Stimulated activated CD8-positive, alpha-beta memory T cell treated with anti-CD3 and anti-CD28 coated beads, Interleukin-2, amount 100 ng/mL, for 1 hour (primary cell): ENCODE data around the gene SPTBN1.

Experiments
- DNase-seq, 2 donors: peaks; one replicate each; pipeline ENCODE4 v3.0.0-alpha.2; 2020; ENCODE audit warnings: low read depth in 2 of 2

Gene SPTBN1

DNA sequence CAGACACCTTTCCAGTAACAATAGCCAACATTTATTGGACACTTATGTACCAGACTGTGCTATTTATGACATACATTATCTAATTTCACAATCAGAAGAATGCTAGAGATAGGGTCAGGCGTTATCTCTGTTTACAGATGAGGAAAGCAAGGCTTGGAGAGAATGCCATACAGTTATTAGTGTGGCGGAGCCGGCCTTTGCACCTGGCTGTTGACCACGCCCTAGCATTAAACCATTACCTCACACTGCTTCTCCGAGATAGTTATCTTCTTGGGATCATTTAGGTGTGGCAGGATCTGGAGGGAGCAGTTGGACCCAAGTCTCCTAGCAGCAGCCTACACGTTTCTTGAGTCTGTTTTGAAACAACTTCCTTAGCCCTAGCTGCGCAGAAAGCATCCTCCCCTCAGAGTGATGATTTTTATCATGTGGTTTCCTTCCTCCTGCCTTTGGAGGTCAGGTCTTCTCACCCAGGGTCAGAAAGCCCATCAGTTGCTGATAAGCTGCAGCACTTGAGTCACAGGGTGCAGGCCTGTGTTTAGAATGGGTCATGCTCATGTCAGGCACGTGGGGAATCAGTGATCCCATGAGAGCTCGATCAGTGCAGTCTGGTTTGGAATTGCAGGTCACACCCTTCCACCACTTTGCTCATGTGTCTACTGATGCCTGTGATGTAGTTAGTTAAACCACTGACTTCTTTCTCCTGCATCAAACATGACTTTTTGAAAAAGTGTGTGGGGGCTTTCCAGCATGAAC is 118.2 kb downstream of the SPTBN1 start:
- peak; percentile 40 to 45 for DNase-seq

DNA sequence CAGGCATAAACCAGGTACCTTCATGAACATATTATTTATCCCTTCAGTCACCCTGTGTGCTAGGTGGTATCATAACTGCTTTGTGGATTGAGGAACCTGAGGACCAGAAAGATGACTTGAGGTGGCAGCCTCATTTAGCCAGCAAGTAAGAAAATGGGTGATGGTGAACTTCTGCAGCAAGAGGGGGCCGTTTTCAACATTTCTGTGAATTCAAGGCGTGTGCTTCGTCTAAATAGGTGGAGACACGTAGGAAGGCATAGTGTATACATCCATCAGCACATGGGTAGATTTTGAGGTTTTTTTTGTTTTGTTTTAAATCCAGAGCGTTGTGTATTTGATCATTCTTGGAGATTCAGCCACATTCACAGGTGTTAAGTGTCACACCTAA is 118.7 kb downstream of the SPTBN1 start:
- no peak for DNase-seq

DNA sequence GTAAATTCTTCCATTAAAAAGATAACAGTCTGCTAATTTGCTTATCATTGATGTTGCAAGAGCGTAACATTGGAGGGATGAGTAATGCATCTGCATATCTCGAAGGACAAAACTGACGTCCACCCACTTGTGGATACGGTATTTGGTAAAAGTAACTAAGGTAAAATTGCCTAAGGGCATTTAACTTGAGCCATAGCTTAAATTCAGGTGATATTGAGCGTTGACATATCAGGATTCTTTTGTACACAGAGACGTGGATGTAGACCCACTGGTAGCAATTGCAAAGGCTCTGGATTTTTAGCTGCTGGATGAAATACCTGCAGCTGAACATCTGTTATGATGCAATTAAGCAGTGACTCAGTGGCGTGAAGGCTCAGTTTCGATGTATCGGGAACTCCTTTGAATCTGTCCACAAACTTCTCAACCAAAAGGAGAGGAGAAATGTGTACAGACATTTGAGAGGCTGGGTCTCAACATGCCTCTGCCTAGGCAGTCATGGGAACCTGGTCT is 119.3 kb downstream of the SPTBN1 start:
- no peak for DNase-seq

DNA sequence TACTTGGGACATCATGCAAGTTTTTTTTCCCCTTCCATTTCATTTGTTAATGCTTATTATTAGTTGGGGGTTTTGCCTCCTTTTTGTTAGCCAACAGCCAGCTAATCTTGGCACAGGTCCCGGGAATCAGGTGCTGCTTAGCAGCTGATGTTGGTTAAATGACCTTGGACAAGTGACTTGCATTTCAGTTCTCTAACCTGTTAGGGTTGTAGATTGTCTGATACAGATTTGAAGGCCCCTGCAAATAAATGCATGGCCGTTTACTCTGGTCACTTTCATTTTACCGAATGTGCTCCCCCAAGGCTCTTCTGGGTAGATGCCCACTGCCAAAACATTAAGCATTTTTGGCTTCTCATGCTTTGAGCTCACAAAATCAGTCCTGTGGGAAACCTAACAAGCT is 120.9 kb downstream of the SPTBN1 start:
- DNase-seq: no peak

DNA sequence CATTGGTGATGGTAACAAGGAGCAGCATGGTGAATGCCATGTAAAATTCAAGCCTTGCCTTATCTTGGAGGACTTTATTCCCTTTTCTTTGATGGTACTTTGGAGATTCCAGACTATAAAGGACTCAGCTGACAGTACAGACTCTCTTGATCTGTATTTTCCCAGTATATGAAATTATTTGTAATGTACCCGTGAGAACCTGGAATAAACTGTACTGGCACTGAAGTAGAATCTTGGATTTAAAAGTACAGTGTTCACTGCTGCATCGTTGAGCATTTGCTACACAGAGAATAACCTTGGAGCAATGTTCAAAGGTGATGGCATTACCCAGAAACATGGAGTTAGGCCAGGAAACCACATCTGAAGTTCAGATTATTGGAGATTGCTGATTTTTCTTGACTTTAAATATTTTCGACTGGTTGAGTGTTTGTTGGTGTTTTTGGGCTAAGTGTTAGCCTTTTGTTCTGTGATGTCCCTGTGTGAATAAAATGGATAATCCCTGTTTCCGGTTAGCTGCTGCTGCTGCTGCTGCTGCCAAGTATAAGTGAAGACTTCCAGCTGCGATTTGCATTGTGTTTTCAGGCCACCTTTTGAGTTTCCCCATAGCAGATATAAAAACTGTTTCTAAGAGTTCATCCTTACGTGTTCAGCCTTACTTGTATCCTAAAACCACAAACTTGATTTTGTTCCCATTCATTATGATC is 122.0 kb downstream of the SPTBN1 start:
- DNase-seq: no peak

DNA sequence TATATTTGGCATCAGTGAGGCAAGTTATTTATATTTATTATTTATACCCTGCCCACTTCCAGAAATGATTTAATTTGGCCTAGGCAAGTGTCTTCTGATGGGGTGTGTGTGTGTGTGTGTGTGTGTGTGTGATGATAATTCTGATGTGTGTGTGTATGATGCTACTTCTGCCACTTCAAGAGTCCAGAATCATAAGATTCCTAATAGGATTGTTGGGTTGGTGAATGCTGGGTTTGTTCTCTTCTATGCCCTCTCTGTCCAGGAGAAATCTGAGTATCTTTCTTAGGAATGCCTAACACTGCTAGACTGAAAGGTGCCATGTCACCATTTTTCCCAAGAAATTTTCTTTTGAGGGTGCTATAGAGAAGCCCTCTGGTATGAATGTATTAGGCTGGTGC is 122.5 kb downstream of the SPTBN1 start:
- DNase-seq: no peak

DNA sequence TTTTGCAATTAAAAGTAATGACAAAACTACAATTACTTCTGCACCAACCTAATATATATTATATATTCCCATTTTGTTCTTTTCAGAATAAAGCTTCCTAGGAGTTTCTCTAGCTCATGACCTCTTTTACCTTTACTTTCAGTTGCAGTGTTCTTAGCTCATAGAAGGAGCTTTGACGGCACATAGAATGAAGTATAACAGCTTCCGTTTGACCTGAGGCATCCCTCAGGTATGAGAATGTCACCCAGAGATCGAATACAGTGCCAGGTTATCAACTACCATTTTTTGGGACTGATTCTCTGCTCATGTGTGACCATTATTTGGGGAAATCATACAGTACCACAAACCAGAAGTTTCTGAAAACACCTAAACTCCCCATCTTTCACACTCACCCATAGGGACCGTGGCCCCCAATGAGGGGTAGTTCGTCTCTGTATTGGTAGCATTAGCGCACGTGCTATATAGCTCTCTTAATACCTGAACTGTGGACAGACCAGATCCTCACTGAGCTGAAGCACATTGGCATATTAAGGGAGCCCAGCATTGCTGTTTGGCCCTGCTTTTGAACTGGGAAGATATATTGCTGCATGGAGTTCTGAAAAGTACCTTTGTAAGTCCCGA is 123.0 kb downstream of the SPTBN1 start:
- no peak for DNase-seq

DNA sequence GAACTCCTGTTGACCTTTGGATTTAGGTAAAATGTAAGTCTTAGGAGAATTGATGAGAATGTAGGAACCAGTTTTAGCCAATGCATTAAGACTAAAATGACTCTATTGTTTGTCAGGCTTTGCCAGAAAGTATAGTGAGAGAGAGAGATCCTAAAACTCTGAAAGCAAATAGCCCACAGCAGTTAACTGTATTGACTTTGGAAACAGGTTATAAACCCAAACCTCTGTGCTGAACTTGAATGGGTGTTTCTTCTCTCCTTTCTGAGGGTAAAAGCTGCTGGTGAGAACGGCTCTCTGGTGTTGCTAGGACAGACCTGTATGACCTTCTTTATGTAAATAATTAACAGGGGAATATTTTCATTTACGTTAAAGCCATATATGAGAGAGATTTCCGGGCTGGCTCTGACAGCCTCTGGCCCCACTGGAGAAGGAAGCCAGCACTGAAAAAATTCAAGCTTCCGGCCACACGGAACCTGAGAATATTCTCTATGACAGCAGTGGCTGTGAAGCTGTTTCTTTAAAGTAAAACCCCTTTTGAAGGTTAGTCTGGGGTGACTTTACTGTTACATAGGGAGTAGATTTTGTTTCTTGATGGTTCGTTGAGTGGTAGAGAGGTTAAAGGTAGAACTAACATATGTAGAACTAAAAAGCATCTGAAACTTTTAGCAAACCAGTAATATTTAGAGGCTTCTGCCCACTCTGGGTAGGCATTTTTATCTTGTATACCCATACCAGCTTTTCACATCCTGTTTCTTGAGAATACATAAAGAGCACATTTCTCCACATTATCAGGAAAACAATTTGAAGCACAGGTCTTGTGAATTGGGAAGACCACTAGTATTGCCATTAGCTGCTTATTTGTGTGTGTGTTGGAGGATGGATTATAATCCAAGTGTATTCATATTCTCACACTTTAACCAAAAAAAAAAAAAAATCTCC is 123.8 kb downstream of the SPTBN1 start:
- no peak for DNase-seq

DNA sequence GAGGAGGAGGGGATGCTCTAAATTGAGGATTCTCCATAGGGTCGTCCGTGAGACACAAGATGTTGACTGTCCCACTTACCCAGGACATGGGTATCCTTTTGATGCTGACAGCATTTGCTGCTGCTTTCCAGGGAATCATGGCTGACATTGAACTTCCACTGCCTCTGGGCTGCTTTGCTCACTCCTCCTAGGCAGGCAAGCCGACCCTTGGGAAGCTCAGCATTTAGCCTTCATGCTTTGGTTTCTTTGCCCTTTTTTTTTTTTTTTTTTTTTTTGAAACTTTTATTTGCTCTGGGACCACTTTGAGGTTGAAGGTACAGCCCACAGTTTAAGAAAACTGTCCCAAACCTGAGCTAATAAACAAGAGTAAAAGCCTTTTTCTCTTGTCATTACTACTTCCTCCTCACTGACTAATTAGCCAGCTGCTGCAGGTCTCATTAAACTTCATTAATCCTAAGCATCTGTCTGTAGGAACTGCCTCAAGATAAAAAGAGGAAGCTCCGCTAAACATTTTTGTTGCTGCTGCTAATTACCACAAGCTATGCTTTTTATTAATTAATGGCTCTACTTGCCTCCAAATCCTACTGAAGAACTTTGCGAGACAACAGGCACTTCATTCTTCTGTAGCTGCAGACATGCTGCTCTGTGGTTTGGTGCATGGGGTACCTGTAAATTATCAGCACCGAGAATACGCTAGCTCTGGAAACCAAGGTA is 125.4 kb downstream of the SPTBN1 start:
- DNase-seq: no peak

DNA sequence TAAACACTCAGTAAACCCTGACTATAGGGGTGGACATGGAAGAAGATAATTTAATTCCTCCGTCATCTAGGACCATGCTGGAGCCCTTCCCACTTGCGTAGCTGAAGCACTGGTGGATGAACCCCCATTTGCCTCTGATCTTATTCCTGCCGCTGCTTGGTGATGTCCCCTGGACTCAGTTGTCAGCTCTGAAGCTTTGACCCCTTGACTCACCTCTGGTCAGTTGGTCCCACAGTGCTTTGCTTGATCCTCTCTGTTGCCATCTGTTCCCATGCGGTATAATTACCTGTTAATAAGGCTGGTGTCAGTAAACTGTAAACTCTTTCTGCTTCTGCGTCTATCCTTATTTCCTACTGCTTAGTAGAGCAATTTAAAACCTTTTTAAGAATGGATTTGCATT is 126.9 kb downstream of the SPTBN1 start:
- no peak for DNase-seq

DNA sequence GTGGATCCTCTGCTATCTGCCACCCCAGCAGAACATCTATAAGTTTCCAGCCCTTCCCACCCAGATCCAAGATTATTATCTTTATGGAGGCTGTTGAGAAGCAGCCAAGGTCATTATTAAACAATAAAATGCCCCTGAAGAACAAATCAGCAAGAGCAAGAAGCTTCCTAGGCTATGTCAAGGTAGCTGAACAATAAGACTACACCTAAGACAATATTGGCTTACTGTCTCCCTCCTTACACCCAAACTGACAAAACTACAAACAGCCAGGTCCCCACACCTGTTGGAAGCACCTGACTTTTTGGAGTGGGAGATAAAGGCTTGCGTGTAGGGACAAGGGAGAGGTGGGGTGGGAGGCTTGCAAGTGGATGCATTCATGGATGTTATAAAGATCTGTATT is 128.5 kb downstream of the SPTBN1 start:
- no peak for DNase-seq

DNA sequence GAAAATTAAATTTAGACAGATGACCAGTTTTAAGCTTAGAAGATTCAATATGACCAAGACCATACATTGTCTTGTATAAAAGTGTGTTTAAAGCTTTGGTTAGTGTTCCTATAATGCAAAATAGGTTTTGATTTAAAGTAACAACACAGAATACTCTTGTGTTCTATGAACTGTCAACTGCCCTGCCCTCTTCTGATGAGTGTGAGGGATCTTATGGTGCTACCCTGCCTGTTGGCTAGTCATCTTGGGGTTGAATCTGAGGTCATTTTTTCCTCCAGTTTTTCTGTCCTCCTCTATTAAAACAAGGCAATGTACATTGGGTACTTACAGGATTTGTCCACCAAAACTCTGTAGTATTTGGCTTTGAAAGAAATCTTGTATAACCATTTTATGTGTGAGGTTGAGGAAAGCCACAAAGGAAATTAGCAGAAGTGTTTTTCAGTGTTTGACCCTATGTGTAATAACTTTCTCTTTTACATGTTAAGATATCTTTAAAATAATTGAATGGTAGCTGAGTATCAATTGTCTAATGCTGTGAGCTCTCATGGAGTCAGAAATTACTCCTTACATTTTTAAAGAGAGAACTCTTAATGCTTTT is 129.1 kb downstream of the SPTBN1 start:
- DNase-seq: no peak

DNA sequence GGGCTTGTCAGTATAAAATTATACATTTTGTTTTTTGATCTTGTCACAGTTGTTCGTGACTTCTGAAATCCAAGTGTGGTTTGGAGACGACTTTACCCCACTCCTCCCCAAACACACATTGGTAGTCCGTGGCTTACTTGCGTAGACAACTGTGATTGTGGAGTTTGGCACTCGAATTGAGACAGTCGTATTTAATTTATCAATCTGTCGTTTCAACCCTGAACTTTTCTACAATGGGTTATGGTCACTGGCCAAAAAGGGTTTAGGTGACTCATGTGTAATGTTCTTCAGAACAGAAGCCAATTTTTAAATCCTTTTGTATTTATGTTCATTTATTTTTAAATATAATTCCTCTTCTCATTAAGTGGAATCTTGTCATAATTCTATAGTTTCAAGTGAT is 129.9 kb downstream of the SPTBN1 start:
- no peak for DNase-seq

DNA sequence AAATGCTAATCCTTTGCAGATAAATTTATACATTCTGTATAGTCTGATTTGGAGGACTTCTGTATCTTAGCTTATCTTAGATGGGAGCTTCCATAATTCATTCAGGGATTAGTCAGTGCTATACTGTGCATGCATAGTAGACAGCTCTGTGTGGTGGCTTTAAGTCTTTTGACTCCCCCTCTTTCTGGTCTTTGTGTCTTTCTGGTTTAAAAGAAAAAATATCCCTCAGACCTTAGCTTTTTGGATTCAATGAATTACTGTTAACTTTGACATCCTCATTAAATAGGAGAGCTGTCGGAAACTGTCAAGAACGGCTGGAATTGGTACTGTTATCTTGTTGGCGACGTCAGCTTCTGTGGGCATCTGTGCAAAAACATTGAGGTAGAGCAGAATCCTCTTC is 130.4 kb downstream of the SPTBN1 start:
- DNase-seq: no peak

DNA sequence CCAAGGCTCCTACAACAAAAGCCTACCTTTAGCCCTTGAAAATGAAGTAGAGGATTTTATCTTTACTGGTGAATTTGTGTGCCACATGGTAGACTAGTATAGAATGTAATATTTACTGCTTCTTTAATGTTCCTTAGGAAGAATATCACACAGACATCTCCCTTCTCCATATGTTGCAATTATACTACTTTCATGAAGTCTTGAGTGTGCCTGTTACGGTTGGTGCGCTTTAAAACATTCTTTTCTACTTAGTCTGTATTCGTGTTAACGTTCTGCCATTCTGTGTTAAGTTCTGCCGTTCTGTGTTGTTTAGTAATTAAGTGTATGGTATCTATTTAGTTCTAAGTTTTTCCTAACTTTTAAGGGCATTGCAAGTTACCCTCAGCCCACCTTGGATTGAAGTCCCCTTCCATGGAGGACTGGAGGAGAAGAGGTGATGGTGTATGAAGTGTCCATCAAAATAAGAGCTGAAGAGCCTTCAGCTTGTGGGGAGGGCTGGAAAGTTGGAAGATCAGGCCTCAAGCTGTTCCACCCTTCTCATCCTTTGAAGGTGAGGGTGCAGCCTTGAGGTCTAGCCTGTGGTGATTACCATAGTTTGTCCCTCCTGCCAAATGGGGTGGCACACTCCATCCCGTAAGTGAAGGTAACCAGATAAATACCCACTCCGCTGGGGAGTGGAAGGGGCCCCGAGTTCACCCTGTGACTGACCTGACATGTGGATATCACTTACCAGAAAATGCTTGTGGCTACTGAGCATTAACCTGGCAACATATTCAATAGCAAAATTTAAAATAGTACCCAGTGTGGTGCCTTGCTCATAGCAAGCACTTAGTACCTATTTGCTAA is 131.3 kb downstream of the SPTBN1 start:
- DNase-seq: no peak

DNA sequence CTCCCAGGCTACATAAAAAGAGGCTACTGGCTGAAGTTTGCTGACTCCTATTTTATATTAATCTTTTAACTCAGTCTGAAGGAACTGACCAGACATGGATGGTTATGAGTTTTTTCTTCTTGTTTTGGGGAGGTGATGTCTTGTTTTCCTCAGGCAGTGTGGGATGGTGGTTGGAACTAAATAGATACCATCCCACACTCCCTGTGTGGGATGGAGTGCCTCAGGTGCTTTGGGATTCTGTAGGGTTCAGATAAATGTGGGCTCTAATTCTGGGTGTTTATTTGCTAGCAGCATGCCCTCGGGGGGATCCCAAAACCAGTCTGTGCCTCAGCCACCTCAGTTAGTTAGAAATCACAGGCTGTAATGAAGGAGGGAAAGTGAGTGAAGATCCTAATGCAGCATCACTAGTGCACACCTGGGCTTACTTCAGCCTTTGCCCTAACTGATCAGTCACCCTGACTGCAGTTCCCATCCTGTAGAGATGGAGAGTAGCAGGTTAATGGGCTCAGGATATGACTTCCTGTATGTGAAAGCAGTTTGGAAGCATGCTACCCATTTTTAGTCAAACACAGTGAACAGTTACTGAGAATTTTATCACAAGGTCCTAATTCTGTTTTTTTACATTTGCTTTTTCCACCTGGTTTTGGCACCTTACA is 132.2 kb downstream of the SPTBN1 start:
- DNase-seq: no peak

DNA sequence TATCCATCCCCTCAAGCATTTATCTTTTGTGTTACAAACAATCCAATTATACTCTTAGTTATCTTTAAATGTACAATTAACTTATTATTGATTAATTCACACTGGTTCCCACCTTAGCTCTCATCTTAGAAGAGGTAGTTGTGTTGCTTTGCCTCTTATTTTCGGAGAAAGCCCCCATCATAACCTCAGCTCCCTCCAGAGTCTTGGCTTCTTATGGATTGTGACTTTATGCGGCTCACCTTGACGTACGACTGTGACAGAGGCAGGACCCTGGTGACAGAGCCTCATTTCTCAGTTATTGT is 132.9 kb downstream of the SPTBN1 start:
- no peak for DNase-seq

DNA sequence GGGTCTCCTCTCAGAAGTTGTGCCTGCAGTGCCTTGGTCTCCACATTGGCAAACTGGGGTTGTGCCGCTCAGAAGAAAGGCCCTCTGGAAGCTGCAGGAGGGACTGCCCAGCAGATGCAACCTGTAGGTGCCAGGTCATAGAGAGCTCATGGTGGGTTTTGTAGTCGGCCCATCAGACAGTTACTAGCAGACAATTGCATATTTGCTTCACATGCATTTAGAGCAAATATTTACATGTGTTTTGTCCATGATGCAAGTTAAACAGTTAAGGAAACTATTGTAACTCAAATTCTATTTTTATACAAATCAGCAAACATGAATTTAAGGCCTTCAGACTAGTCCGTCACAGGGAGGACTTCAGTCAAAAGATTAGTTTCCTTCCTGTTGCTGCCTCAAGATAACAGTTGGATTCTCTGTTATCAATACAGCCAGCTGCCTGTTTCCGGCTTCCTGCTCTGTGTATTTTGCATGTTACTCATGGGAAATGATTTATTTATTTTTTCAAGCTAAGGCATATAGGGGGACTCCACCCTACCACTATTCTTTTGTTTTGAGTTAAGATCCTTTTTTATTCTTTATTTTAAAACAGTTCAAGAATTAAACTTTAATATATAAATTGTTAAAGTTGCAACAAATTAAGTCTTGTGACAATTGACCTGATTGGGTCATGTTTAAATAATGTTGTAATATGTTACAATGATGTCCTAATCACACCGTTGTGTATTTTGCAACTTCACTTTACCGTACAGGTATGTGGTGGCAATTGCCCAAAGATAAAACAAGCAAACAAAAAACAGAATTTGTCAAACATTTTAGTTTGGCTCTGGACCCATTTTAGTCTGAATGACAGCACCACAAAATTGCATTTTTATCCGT is 133.5 kb downstream of the SPTBN1 start:
- DNase-seq: no peak
